SJSA1 (cell line): ENCODE measurements around the gene GPC1. TPM values are rescaled to one million over a fixed set of nuclear protein-coding genes. Genes with fewer than 3 reads are reported as not detected.

Experiments
- DNase-seq, 2 experiments: peaks; one replicate each; pipeline ENCODE4 v3.0.0-alpha.2; 2015 to 2020; ENCODE audit warnings: low spot score in 2 of 2, low read depth in 1 of 2
- H3K27ac ChIP-seq: fragments of 250-450 bp; sonication (Bioruptor Pico); 2 replicates; pipeline ENCODE4 v1.5.1; 2020; ENCODE audit warnings: mild to moderate bottlenecking, moderate library complexity
- H3K27me3 ChIP-seq: fragments of 250-450 bp; sonication (Bioruptor Pico); replicated peaks from 2 replicates; pipeline ENCODE4 v1.5.1; 2020; ENCODE audit warnings: mild to moderate bottlenecking, moderate library complexity
- H3K36me3 ChIP-seq: fragments of 250-450 bp; sonication (Bioruptor Pico); 2 replicates; pipeline ENCODE4 v1.5.1; 2020; ENCODE audit warnings: mild to moderate bottlenecking
- H3K4me1 ChIP-seq: fragments of 250-450 bp; sonication (Bioruptor Pico); replicated peaks from 2 replicates; pipeline ENCODE4 v1.6.1; 2021; ENCODE audit warnings: mild to moderate bottlenecking
- H3K4me3 ChIP-seq: fragments of 250-450 bp; sonication (Bioruptor Pico); 2 replicates; pipeline ENCODE4 v1.5.1; 2020; ENCODE audit warnings: mild to moderate bottlenecking
- H3K9me3 ChIP-seq: fragments of 250-450 bp; sonication (Bioruptor Pico); replicated peaks from 2 replicates; pipeline ENCODE4 v1.5.1; 2020; ENCODE audit warnings: mild to moderate bottlenecking
- total RNA-seq: library from RNA; depleted of rRNA; stranded (reverse); fragments of >200 nt; shearing (Covaris generic); gene quantifications from 2 replicates; pipeline ENCODE4 v1.2.3, GENCODE V29; 2014

Gene GPC1
- total RNA-seq, 1 experiment from 2014 or later: 63.4 TPM

- Histone ChIP-seq H3K9me3 (no peaks in the 10 kb centered on the region), H3K27me3 (no peaks in the 10 kb centered on the region), H3K4me1 (peaks cover 23% of the 10 kb centered on the region), H3K36me3 (no peaks in the 10 kb centered on the region), H3K4me3 (no peak overlapping the region), H3K27ac (peak overlapping the region; percentile 24; the same call in 1 of the 2 replicates)
- DNase-seq: peak in 1 of 2 experiments; percentile 36
These were observed 42.3 kb upstream of the GPC1 start for GRCh38 chr2:240392948-240393830.

GRCh38 chr2:240393831-240394410, 41.5 kb upstream of the GPC1 start:
- H3K27me3 ChIP-seq: no peaks in the 10 kb centered on the region

GRCh38 chr2:240394549-240394948, 40.9 kb upstream of the GPC1 start:
- H3K27me3 ChIP-seq: no peaks in the 10 kb centered on the region
- H3K27ac ChIP-seq: no peak overlapping the region
- no peak overlapping the region for H3K4me3 ChIP-seq
- no peaks in the 10 kb centered on the region for H3K36me3 ChIP-seq
- DNase-seq: peak in 1 of 2 experiments; percentile 34
- peaks cover 20% of the 10 kb centered on the region for H3K4me1 ChIP-seq
- no peaks in the 10 kb centered on the region for H3K9me3 ChIP-seq

More at GRCh38 chr2:240393831-240394410, 41.5 kb upstream of the GPC1 start:
- peak in 1 of 2 experiments; percentile 37 for DNase-seq
- H3K4me3 ChIP-seq: no peak overlapping the region
- no peak overlapping the region for H3K27ac ChIP-seq
- no peaks in the 10 kb centered on the region for H3K9me3 ChIP-seq
- H3K36me3 ChIP-seq: no peaks in the 10 kb centered on the region
- H3K4me1 ChIP-seq: peaks cover 20% of the 10 kb centered on the region

GRCh38 chr2:240395448-240395847, 40.0 kb upstream of the GPC1 start:
- Histone ChIP-seq H3K36me3 (no peaks in the 10 kb centered on the region), H3K4me1 (peaks cover 15% of the 10 kb centered on the region), H3K4me3 (no peak overlapping the region), H3K27ac (no peak overlapping the region), H3K9me3 (no peaks in the 10 kb centered on the region), H3K27me3 (no peaks in the 10 kb centered on the region)
- peak in 1 of 2 experiments; percentile 22 for DNase-seq

- H3K4me1 ChIP-seq: peaks cover 15% of the 10 kb centered on the region
- no peak overlapping the region for H3K27ac ChIP-seq
- no peaks in the 10 kb centered on the region for H3K36me3 ChIP-seq
- H3K9me3 ChIP-seq: no peaks in the 10 kb centered on the region
- DNase-seq: peak in 1 of 2 experiments; percentile 31
- no peaks in the 10 kb centered on the region for H3K27me3 ChIP-seq
- H3K4me3 ChIP-seq: no peak overlapping the region
These were observed 39.4 kb upstream of the GPC1 start for GRCh38 chr2:240395896-240396622.

- Histone ChIP-seq H3K4me3 (no peak overlapping the region), H3K9me3 (no peaks in the 10 kb centered on the region), H3K27me3 (no peaks in the 10 kb centered on the region), H3K36me3 (no peaks in the 10 kb centered on the region), H3K4me1 (peaks cover 13% of the 10 kb centered on the region), H3K27ac (no peak overlapping the region)
- peak in 1 of 2 experiments; percentile 41 for DNase-seq
These were observed 38.6 kb upstream of the GPC1 start for GRCh38 chr2:240396623-240397541.

- Histone ChIP-seq H3K9me3 (no peaks in the 10 kb centered on the region), H3K4me3 (no peak overlapping the region), H3K27ac (no peak overlapping the region), H3K4me1 (peaks cover 7% of the 10 kb centered on the region), H3K27me3 (no peaks in the 10 kb centered on the region), H3K36me3 (no peaks in the 10 kb centered on the region)
- DNase-seq: peak in 1 of 2 experiments; percentile 46
These were observed 37.9 kb upstream of the GPC1 start for GRCh38 chr2:240397542-240397916.

GRCh38 chr2:240397924-240398645, 37.4 kb upstream of the GPC1 start:
- H3K4me3 ChIP-seq: no peak overlapping the region
- no peaks in the 10 kb centered on the region for H3K9me3 ChIP-seq
- no peaks in the 10 kb centered on the region for H3K36me3 ChIP-seq
- H3K27me3 ChIP-seq: no peaks in the 10 kb centered on the region
- H3K27ac ChIP-seq: no peak overlapping the region
- peak in 1 of 2 experiments; percentile 38 for DNase-seq
- peaks cover 1% of the 10 kb centered on the region for H3K4me1 ChIP-seq

- Histone ChIP-seq H3K4me1 (no peaks in the 10 kb centered on the region), H3K4me3 (no peak overlapping the region), H3K9me3 (no peaks in the 10 kb centered on the region), H3K27ac (no peak overlapping the region), H3K27me3 (no peaks in the 10 kb centered on the region), H3K36me3 (no peaks in the 10 kb centered on the region)
- DNase-seq: peak in 1 of 2 experiments; percentile 23
These were observed 36.7 kb upstream of the GPC1 start for GRCh38 chr2:240398661-240399267.

- Histone ChIP-seq H3K9me3 (no peaks in the 10 kb centered on the region), H3K27me3 (no peaks in the 10 kb centered on the region), H3K36me3 (no peaks in the 10 kb centered on the region), H3K4me3 (no peak overlapping the region), H3K4me1 (no peaks in the 10 kb centered on the region), H3K27ac (no peak overlapping the region)
- DNase-seq: peak in 1 of 2 experiments; percentile 39
These were observed 35.8 kb upstream of the GPC1 start for GRCh38 chr2:240399419-240400324.

- H3K4me3 ChIP-seq: no peak overlapping the region
- H3K9me3 ChIP-seq: no peaks in the 10 kb centered on the region
- no peaks in the 10 kb centered on the region for H3K27me3 ChIP-seq
- DNase-seq: peak in 1 of 2 experiments; percentile 36
- no peaks in the 10 kb centered on the region for H3K36me3 ChIP-seq
- no peaks in the 10 kb centered on the region for H3K4me1 ChIP-seq
- H3K27ac ChIP-seq: no peak overlapping the region
These were observed 34.9 kb upstream of the GPC1 start for GRCh38 chr2:240400371-240401161.
